GM12874 (cell line): ENCODE data around the gene CADM1.

Experiments used
- CTCF ChIP-seq: IDR thresholded peaks from 2 replicates; pipeline ENCODE4 v1.5.1; 2011; ENCODE audit warnings: low read depth, mild to moderate bottlenecking, control low read depth, low read length, moderate library complexity; ENCODE audit not compliant: insufficient read depth

The CADM1 gene

GRCh38 chr11:115208808-115209259 is 295.4 kb downstream of the CADM1 start:
- TF ChIP-seq CTCF: no peak

GRCh38 chr11:115207916-115208315 is 296.3 kb downstream of the CADM1 start:
- no peak for TF ChIP-seq CTCF

- TF ChIP-seq CTCF: no peak
Measured at GRCh38 chr11:115207166-115207591, 297.0 kb downstream of the CADM1 start.

- no peak for TF ChIP-seq CTCF
Measured at GRCh38 chr11:115206365-115207022, 297.7 kb downstream of the CADM1 start.

GRCh38 chr11:115202900-115203552 is 301.2 kb downstream of the CADM1 start:
- no peak for TF ChIP-seq CTCF

- TF ChIP-seq CTCF: no peak
Measured at GRCh38 chr11:115202074-115202473, 302.1 kb downstream of the CADM1 start.

GRCh38 chr11:115201111-115201792 is 303.0 kb downstream of the CADM1 start:
- no peak for TF ChIP-seq CTCF
